Measurements from ENCODE around the gene CDH13. TPM values are rescaled to one million over a fixed set of nuclear protein-coding genes. Genes with fewer than 3 reads are reported as not detected.

Gene CDH13
- polyA plus RNA-seq, 2 of the 4 experiments (the other 2 are of a cell fraction): not detected

- CTCF ChIA-PET: no interaction called here
- 2% methylated on average over 10 of the region's 11 CpGs for WGBS (ENCODE audit: missing lambda C conversion rate)
Observed at GRCh38 chr16:82782715-82783251, 156.0 kb downstream of the CDH13 start.

DNA sequence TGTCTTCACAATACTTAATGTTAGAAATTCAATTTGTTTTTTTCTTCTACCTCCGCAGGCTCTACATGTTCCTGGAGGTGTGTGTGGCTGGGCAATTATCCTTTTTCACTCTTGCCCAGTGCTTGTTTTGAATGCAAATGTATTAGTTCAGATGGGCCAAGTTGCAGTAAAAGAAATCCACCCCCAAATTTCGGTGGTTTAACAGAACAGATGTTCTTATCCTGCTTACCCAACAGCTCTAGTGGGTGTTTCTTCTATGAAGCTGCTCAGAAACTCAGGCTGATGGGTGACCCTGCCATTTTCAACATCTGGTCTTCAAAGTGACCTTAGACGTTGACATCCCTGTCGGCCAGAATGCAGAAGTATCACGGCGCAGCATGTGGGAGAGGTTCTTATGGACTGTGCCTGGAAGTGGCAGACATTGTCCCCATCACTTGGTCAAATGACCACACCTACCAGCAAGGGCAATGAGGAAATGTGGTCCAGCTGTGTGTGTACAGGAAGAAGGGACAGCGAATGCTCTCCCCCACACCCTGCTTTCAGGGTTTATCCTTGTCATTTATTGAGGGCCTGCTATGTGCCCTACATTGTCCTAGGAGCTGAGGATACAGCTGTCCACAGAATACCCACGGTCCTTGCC, 157.3 kb downstream of the CDH13 start:
- no peak overlapping the region for H3K27ac ChIP-seq
- ChIA-PET CTCF (interaction anchor here (0.6 to 1.6 kb wide), 2 partner anchors 12 to 34 kb away, joined by 3 read pairs; no protein-coding TSS in a partner anchor), POLR2A (no interaction called here)
- no peak for FAIRE-seq
- H3K4me3 ChIP-seq: no peak overlapping the region
- H3K4me1 ChIP-seq: no peaks in the 10 kb centered on the region
- no peak for ATAC-seq
- DNase-seq (ENCODE audit: low read depth in 1 of 2, low spot score in 1 of 2): no peak
- WGBS (ENCODE audit: missing lambda C conversion rate): 9% methylated on average over 8 of the region's 8 CpGs
- no peak overlapping the region for H3K4me2 ChIP-seq
- H3K9me3 ChIP-seq: no peaks in the 10 kb centered on the region
- TF ChIP-seq CBX2 (IDR thresholded peaks at IDR 0.05; ENCODE audit: borderline replicate concordance, low read depth) (no peak), HOXA7 (CRISPR knock-in tag; IDR thresholded peaks at IDR 0.05) (no peak), FOSL2 (IDR thresholded peaks at IDR 0.05) (no peak), FOSL2 (CRISPR knock-in tag; IDR thresholded peaks at IDR 0.05) (no peak), HDAC2 (IDR thresholded peaks at IDR 0.05) (no peak), EP300 (IDR thresholded peaks at IDR 0.05) (no peak), NPAS2 (CRISPR knock-in tag; IDR thresholded peaks at IDR 0.05; ENCODE audit: borderline replicate concordance) (no peak)

More at GRCh38 chr16:82782715-82783251, 156.0 kb downstream of the CDH13 start:
- no peak overlapping the region for H3K4me2 ChIP-seq
- DNase-seq (ENCODE audit: low read depth in 1 of 2, low spot score in 1 of 2): no peak
- TF ChIP-seq, protein P1, sequence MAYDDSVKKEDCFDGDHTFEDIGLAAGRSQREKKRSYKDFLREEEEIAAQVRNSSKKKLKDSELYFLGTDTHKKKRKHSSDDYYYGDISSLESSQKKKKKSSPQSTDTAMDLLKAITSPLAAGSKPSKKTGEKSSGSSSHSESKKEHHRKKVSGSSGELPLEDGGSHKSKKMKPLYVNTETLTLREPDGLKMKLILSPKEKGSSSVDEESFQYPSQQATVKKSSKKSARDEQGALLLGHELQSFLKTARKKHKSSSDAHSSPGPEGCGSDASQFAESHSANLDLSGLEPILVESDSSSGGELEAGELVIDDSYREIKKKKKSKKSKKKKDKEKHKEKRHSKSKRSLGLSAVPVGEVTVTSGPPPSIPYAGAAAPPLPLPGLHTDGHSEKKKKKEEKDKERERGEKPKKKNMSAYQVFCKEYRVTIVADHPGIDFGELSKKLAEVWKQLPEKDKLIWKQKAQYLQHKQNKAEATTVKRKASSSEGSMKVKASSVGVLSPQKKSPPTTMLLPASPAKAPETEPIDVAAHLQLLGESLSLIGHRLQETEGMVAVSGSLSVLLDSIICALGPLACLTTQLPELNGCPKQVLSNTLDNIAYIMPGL (CRISPR knock-in tag; IDR thresholded peaks at IDR 0.05; ENCODE audit: borderline replicate concordance): no peak
- TF ChIP-seq E2F6 (IDR thresholded peaks at IDR 0.05; ENCODE audit: borderline replicate concordance, low read depth) (no peak), HOXB5 (CRISPR knock-in tag; IDR thresholded peaks at IDR 0.05) (no peak), JUNB (IDR thresholded peaks at IDR 0.05) (no peak), EHF (CRISPR knock-in tag; IDR thresholded peaks at IDR 0.05) (no peak), PHF8 (IDR thresholded peaks at IDR 0.05; ENCODE audit: borderline replicate concordance, low read depth) (no peak), SMC3 (IDR thresholded peaks at IDR 0.05) (no peak), ZC3H11A (IDR thresholded peaks at IDR 0.05) (no peak), ZSCAN20 (CRISPR knock-in tag; IDR thresholded peaks at IDR 0.05) (no peak), NR3C1 (IDR thresholded peaks at IDR 0.05) (no peak), RNF2 (IDR thresholded peaks at IDR 0.05; ENCODE audit: borderline replicate concordance, low read depth) (no peak), CBX8 (IDR thresholded peaks at IDR 0.05) (no peak), TFCP2L1 (CRISPR knock-in tag; IDR thresholded peaks at IDR 0.05) (no peak), HEYL (CRISPR knock-in tag; IDR thresholded peaks at IDR 0.05) (no peak)
- H3K9me3 ChIP-seq: no peaks in the 10 kb centered on the region
- FAIRE-seq: no peak
- H3K27ac ChIP-seq: no peak overlapping the region
- POLR2A ChIA-PET: no interaction called here
- no peaks in the 10 kb centered on the region for H3K4me1 ChIP-seq
- no peak overlapping the region for H3K4me3 ChIP-seq
- no peak for ATAC-seq

DNA sequence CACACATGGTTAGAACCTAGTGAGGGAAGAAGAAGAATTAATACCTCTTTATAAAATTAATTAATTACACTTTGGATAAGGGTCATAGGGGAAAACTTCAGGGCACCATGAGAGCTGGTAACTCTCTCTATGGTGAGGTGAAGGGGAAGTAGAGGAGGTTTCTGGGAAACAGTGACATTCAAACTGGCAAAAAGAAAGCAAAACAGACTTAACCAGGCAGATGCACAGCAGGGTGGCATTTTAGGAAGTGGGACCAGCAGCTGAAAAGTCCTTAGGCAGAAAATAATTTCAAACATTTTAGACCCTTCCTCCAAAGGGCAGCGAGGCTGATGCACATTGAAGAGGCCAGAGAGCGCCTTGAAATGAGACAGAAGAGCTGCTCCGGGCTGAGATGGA, 157.8 kb downstream of the CDH13 start:
- DNase-seq (ENCODE audit: low read depth in 1 of 2, low spot score in 1 of 2): no peak
- Histone ChIP-seq H3K9me3 (no peaks in the 10 kb centered on the region), H3K4me2 (no peak overlapping the region), H3K4me3 (no peak overlapping the region), H3K4me1 (no peaks in the 10 kb centered on the region), H3K27ac (no peak overlapping the region)
- POLR2A ChIA-PET: no interaction called here
- WGBS (ENCODE audit: missing lambda C conversion rate): 0% methylated on average over 3 of the region's 3 CpGs
- no peak for ATAC-seq
- CTCF ChIA-PET: interaction anchor here (0.6 to 1.6 kb wide), 2 partner anchors 11 to 35 kb away, joined by 3 read pairs; no protein-coding TSS in a partner anchor
- FAIRE-seq: no peak
- TF ChIP-seq EHF (CRISPR knock-in tag; IDR thresholded peaks at IDR 0.05) (no peak), HOXB13 (CRISPR knock-in tag; IDR thresholded peaks at IDR 0.05; ENCODE audit: low read depth) (no peak)
